DLD1 (cell line): ENCODE data around the gene GLI3.

Source experiments
- in situ Hi-C: cut with HindIII; loops from 2 replicates; pipeline ENCODE4 v1.10.0; 2017; ENCODE audit warnings: low sequenced_read_pairs

GLI3 gene

DNA sequence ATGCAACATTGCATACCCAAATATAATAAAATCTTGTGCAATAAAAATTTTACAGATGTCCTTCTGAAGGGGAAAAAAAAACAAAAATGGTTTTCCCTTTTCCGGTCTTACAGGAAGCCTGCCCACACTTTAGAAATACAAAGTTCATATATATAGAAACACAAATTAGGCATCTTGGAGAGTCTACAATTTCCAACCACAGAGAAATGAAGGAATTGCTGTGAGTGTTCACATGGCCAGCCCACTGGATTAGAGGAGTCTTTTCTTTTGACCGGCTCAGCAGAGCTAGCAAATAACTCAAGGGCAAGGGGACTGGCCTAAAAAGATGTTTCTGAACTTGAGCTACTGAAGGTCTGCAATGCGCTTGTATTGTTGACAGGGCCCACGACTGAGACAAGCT, 92.4 kb downstream of the GLI3 start:
- in situ Hi-C loops, result no loop called here

DNA sequence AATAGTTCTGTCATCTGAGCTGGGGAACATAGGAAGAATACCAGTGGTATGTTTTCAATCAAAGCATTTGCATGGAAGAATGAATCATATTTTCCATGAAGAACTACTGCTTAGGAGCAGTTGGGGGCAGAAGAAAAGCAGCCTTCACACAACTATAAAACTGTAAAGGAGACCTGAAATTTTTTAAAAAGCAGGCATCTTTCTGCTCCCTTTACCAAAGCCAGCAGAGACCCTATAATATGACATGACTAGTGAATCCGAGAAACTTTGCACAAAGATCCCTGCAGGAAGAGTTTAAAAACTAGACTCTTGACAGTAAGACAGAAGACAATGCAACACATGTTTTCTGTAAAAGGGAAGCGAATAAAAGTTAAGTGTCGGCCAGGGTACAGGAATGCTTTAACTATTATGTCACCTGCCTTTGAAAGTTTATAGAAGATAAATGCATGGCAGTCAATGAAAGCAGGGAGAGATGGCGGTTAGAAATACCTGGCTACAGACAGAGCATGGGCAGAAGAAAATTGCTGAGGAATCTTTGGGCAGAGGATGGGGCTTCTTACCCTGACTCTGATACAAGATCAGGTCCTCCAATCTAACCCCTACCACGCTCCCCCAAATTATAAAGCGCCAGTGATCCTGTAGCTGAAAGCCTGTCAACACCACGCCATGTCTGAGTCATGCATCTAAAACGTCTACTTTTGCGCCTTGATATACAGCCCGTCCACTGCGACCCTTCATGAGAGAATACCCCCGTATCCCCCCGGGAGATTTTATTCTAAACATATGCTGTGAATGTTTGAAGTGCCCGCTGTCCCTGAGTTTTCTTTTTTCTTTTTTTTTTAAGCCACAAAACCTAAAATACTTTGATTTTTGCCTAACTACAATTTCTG, 93.1 kb downstream of the GLI3 start:
- in situ Hi-C loops, result no loop called here

DNA sequence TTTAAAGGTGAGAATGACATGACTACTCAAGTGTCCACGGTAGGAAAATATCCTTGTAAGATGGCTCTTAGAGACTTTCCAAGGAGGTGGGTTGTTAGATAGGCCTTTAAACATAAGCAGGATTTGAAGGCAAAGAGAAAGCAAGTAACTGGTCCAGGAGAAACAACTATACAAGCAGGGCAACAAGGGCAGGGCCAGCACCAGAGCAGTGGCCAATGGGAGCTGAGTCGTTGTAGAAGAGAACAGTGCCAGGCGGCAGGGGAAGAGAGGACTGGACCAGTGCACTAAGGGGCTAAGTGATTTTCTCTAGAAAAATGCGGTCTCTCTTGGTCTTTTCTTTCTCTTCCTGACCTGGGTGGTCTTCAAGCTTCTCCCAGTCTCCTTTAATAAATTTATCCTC, 94.9 kb downstream of the GLI3 start:
- in situ Hi-C loops, result no loop called here

DNA sequence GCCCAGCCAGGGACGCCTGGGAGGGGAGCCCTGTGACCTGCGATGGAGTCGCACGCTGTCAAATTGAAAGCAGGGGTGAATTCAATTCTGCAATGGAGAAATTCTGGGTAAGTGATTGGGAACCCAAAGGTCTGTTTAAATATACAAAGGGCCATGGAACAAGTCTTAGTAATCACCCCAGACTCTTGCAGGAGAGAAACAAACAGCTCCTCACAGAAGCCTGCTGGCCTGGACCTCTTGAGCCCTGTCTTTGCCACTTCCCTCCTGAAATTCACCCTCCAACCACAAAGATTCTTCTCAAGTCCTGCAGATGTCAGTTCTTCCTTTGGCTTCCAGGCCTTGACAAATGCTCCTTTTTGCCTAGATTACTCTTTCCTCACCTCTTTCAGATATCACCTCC, 97.3 kb downstream of the GLI3 start:
- in situ Hi-C loops, result no loop called here

DNA sequence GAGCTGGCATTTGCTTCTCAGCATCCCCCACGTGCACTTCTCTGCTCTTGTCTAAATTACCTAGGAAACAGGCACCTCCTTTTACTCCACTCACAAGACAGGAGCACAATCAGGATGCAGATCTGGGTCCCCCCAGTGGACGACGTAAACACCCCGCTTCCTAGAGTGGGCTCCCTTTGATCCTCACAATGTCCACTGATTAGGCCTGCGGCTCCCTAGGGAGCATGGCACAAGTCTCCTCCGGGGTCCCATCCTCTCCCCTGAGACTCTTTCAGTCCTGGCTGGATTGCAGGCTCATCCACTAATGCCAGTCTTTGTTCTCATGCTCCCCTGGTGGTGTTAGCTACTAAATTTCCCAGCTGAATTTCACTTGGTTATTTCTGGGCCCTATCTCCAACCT, 98.3 kb downstream of the GLI3 start:
- in situ Hi-C loops, result no loop called here

DNA sequence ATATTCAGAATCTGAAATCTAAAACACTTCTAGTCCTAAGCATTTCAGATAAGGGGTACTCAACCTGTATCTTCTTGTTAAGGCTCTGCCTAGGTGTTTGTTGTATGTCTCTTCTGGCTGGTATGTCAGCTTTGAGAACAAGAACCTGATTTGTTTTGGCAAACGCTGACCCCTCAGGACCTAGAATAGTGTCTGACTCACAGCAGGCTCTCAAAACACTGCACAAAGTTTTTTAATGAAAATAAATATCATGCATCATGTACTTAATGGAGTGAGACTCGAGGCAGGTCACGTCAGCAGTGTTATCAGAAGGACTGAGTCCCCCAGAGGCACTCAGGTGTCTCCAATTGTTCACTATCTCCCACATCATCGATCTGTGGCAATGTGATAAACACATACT, 99.1 kb downstream of the GLI3 start:
- in situ Hi-C loops, result no loop called here

DNA sequence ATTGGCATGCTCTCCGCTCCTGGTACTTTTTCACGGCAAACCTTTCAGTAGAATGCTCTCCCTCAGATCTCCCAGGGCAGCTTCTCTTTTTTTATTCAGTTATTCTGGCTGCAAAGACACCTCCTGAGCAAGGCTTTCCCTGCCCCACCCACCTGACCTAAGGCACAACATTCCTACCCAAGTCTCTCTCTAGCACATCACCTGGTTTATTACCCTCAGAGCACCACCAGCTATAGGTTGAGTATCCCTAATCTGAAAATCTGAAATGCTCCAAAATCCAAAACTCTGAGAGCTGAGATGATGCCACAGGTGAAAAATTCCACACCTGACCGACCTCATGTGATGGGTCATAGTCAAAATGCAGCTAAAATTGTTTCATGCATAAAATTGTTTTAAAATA, 99.6 kb downstream of the GLI3 start:
- in situ Hi-C loops, result no loop called here

DNA sequence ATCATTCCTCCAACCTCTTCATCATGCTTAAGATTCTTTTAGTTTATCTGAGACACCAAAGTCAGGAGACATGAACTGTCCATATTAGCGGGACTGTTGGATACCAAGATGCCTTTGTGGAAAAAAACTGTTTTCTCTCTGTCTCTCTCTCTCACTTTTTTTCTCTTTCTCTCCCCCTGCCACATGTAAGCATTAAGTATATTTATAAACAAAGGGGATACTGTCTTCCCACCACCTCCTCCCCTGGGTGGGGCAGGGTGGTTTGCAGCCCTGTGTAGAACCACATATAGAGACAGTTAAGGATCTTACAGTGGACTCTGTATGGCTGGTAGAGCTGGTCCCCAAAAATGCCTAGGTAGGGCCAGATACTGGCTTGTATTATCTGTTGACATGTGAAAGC, 101.3 kb downstream of the GLI3 start:
- in situ Hi-C loops, result no loop called here

DNA sequence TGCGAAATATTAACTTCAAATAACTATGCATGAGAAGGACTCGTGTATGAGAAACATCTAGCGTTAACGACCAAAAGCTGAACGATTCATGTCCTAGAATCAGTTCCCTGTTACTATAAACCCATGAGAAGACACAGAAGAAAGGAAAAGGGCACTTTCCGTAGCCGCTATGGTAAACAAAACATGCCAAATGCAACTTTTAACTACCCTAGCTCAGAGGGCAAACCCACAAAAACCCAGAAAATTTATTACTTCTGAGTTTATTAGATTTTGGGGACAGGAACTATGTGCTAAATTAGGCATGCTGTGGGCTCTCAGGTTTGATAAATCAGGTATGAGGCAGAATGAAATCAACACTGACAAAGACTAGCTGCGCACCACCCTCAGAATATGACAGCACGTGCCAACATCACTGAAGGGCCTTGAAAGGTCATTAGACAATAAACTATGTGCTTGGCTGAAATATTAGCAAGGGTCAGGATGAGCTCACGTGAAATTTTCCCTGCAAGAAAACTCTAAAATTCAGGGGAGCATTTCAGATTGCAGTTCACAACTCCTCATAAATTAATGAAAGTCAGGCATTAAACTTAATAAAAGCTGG, 102.6 kb downstream of the GLI3 start:
- in situ Hi-C loops, result no loop called here

DNA sequence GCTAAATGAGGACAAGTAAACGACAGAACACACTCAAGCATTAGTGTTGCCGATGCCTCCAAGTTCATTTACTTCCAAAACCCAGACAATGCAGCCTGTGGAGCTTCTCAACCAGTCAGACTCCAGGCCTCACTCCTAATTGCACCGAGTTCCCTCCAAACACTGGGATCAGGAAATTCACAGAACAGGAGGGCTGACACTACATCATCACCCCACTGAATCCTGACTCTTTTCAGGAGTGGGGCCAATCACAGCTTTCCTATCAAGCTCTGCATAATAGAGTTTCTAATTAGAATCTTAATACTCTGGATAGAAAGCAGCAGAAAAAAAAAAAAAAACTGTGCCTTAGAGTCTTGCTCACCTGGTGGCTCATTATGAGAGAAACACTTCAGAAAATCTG, 103.7 kb downstream of the GLI3 start:
- in situ Hi-C loops, result no loop called here

DNA sequence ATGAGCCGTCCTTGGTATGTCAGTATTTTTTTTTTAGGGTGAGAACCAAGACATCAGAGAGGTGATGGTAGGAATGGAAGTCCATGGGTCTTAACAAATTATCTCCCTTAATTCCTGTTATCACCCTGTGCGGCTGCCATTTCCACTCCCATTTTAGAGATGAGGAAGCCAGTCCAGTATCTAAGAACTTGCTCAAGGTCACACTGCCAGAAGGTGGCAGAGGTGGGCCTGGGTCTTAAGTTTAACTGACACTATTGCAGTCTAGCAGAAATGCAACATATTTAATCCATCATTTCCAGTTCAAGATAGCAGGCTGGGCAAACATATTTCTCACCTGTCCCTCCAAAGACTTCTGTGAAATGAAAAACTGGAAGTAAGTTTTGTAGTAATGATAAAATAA, 108.3 kb downstream of the GLI3 start:
- in situ Hi-C loops, result no loop called here

DNA sequence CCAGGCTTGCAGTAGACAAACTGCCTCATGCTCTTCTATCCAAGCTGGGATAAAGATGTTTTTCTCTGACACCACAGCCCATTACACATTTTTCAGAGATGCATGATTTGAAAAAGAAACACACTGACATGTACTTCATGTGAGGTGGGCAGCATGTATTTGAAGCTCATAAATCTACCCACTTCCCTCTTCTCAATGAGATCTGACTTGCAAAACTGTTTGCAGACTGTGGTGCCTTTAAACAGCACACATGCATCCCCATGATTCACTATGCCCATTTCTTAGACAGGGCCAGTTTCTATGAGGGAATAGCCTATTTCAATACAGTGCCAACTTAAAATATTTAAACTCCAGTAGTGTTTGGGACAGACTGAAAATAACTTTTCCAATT, 109.8 kb downstream of the GLI3 start:
- in situ Hi-C loops, result no loop called here

DNA sequence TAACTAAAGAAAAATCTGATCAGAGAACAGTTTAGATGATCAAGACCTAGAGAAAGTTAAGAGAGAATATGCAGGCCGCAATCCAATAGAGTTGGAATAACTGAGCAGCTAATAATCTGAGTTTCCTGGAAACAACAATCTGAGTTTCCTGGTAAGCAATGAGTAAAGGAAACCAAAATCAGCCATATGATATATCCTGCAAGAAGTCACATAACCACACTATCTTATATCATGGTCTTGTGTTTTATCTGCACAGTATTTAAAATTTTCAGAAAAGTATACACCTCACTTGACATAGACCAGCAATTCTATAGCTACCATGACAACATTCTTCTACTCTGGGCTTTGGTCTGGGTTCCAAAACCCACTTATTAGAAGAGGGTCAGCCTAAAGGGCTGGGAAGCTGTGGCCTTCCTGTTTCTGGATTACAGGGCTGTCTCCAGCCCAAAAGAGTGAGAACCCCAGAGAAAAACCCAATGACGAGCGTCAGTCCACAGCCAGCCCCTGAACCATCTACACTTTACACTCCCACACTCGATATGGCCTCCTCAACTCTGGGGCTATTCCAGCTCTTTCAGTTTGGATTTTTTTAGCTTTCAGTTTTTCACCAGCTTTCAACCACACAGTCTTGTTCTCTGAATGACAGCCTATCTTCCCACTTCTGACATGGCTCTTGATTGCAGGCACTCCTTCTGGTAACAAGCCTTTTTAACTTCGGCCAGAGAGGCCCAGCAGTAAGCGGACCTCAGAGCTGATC, 110.4 kb downstream of the GLI3 start:
- in situ Hi-C loops, result no loop called here

DNA sequence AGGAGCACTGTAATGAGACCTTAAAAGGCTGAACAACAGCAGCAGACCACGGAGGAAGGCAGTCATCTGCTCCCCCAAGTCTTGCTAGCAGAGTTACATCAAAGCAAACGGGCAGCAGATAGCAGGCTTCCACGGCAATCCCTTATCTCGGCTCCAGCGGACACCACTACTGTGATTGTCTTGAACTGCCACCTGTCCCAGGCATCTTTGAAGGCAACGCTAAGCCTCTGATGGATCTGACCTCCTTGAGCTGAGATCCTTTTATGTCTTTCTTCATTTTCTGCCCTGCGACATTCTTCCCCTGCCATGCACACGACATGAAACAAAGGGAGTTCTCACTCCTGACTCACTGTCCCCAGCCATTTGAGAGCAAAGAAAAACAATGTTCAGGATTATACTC, 111.7 kb downstream of the GLI3 start:
- in situ Hi-C loops, result no loop called here

DNA sequence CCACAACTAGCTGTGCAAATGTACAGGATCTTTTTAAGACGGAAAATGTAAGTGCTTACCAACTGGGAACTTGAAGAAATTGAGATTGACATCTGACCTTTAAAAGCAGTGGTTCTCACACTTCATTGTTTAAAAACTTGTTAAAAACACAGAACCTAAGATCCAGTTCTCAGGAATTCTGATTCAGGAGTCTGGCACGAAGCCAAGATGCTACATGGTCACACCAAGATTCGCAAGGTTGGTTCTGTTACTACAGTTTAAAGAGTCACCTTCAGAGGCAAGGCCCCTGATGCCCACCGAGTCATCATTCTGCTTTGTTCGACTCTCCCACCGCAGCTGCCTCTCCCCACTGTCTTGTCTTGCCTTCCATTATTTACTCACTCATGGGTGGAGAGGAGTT, 113.3 kb downstream of the GLI3 start:
- in situ Hi-C loops, result no loop called here

DNA sequence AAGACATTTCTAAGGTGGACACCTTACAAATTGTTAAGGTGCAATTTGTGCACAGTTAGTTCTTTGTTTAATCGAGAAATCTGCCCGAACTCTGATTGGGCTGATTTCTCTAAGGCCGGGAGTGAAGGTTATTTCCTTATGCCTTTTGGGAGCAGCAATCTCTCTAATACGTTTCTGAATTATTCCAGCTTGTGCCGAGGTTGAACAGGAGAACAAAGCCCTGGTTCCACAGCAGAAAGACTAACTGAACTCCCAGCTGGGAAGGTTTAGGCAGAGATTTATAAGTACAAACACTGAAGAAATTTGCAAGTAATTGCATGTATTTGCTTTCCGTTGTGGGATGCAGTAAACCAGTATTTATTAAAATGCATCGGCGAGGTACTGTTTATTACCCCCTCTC, 116.8 kb downstream of the GLI3 start:
- in situ Hi-C loops, result no loop called here

DNA sequence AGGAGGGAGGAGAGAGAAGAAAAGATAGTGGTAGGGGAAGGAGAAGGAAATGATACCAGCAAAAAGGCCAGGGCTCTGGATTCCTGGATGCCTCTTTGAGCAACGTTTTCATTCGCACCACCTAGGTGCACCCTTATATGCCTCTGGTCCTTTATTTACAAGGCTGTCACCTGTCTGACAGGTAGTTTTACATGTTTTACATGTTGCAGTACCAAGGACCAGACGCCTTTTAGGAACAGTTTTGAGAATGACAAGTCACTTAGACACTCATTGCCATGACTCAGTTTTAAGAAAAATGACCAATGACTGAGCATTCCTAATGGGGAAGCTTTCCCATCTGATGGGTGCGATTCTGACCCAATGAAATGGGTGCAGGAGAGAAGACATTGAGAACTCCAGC, 119.8 kb downstream of the GLI3 start:
- in situ Hi-C loops, result no loop called here

DNA sequence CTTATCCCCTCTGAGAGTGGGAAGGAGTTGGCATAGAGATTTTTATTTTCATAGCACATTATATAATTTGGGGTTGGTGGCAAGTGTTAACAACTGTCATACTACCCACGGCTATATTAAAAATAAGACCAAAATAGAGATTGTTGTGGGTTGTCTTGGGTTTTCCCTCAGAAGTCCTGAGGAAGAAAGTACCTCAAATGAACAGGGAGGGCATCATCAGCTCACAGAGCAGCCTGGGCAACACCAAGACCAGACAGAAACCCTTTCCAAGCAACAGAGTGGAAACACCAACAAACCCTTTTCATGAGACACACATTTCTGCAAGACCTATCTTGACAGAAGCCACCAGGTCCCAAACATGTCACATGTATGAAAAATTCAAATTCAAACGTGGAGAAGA, 121.2 kb downstream of the GLI3 start:
- in situ Hi-C loops, result no loop called here

DNA sequence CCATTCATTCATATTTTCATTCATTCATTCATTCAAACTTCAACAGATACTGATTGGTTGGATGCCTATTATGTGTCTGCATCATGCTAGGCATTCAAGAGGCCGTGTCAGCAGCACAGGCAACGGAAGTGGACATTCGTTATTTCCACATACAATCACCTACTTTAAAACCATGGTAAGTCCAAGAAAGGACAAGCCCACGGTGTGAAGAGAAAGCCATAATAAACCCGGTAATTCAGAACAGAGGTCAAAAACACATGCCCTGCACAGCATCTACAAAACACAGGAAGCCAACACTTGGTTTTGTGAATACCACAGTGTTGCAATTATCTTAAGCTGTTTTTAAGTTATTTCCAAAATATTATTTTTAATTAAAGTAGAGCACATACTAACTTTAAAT, 126.7 kb downstream of the GLI3 start:
- in situ Hi-C loops, result no loop called here

DNA sequence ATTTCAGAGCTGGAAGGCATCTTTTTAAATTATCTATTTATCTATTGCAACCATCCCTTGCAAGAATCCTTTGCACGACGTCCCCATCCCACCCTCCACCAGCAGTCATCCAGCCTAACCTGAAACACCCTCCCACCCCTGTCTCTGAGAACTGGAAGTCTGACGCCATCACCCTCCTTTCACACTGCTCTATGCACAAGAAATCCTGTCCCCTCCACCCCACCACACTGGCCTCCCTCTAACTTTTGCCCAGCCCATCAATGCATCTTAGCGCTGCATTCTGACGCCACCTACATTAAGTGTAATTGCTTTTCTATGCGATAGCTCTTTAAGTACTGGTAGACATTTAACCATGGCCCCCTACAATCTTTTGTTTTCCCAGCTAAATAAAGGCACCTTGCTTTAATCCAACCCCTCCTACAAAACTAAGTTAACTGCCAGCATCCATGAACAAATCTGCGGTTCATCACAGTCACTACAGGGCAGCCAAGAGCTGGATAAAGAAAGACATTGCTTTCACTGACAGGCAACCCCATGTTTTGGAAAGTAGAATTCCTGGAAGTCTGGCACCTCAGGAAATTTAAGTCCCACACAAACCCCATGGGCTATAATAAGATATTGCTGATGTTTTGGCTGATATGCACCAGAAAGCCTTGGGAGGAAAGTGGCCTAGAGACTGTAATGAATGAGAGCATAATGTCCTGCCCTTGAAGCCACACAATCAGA, 128.0 kb downstream of the GLI3 start:
- in situ Hi-C loops, result no loop called here

DNA sequence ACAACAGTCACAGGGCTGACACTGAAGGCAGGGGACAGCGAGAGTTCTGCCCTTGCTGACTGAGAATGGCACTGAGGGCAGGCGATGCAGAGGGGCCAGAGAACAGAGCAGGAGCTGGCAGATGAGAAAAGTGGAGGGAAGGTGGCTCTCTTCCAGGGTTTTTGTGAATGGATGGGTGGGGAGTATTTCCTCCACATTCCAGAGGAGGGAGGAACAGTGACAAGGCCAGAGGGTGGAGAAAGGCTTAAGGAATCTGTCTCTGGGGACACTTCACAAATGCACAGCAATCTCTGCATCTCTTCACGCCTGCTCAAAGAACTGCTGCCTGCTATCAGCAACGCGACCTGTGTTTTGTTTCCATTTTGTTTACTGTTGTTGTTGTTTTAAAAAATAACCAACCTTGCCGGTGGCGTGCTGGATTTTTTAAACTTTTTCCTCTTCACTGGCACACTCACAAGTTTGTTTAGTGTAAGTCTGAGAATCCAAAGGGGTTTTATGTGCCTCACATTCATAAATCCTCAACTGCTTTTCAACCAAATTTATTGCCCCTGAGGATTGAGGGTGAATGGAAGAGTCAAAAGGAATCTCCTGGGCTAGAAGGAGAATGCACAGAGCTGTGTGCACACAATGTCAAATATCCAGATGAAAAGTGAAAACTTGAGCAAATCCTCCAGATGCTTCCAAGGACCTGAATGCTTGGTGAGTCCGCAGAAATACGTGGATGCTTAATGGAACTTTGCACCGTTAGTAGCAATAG, 129.3 kb downstream of the GLI3 start:
- in situ Hi-C loops, result no loop called here
